ENCODE data around the gene TXLNB.

Gene TXLNB

GRCh38 chr6:139303185-139303584, 11.4 kb upstream of the TXLNB start:
- POLR2A ChIA-PET = interaction anchor here (1.5 kb wide), 1 partner anchor 11 kb away, joined by 3 read pairs; no protein-coding TSS in a partner anchor
- no peak overlapping the region for H3K4me3 ChIP-seq (ENCODE audit: low read depth, low read length)
- H3K4me1 ChIP-seq (ENCODE audit: control insufficient read depth, insufficient read depth, low read length) = no peaks in the 10 kb centered on the region
- no peak overlapping the region for H3K27ac ChIP-seq (ENCODE audit: extremely low read depth, low read depth, low read length)
- no peak for TF ChIP-seq HOXC10 (CRISPR knock-in tag; IDR thresholded peaks at IDR 0.05)
- no peak for TF ChIP-seq WT1 (tag by site-specific recombination; IDR thresholded peaks at IDR 0.05)
- TF ChIP-seq ZNF10 (tag by site-specific recombination; IDR thresholded peaks at IDR 0.05) = no peak
- no peak for TF ChIP-seq ZNF785 (tag by site-specific recombination; IDR thresholded peaks at IDR 0.05)
- TF ChIP-seq ZNF596 (tag by site-specific recombination; IDR thresholded peaks at IDR 0.05) = no peak
- TF ChIP-seq, protein P1, sequence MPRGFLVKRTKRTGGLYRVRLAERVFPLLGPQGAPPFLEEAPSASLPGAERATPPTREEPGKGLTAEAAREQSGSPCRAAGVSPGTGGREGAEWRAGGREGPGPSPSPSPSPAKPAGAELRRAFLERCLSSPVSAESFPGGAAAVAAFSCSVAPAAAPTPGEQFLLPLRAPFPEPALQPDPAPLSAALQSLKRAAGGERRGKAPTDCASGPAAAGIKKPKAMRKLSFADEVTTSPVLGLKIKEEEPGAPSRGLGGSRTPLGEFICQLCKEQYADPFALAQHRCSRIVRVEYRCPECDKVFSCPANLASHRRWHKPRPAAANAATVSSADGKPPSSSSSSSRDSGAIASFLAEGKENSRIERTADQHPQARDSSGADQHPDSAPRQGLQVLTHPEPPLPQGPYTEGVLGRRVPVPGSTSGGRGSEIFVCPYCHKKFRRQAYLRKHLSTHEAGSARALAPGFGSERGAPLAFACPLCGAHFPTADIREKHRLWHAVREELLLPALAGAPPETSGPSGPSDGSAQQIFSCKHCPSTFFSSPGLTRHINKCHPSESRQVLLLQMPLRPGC (tag by site-specific recombination; IDR thresholded peaks at IDR 0.05) = no peak
- TF ChIP-seq BCL6B (tag by site-specific recombination; IDR thresholded peaks at IDR 0.05) = no peak
- CTCF ChIA-PET = interaction anchor here (0.6 to 1.4 kb wide), 3 partner anchors 11 to 61 kb away, joined by 3 to 4 read pairs (median 3); partner anchors contain the start of gene TXLNB
- no peaks in the 10 kb centered on the region for H3K9me3 ChIP-seq (ENCODE audit: control insufficient read depth, insufficient read depth, low read depth, low read length)
- no peaks in the 10 kb centered on the region for H3K36me3 ChIP-seq (ENCODE audit: control insufficient read depth in 2 of 2, insufficient read depth in 1 of 2, low read length in 2 of 2)

DNA sequence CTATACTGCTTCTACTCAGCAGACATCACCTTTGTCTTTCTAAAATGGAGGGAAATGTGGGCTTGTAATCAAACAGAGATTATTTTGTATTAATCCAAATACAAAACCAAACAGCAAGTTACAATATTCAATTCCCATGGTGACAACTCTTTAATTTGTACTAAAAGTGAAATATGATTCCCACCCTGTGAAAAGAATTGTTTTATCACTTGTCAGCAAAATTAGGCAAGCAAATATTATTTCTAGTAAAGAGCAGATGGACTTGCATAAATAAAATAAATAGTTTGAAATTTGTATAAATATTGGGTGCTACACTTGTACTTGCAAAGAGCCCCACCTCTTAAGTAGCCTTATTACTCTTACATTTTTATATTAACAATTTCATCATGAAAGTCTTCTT, 6.1 kb upstream of the TXLNB start:
- CTCF ChIA-PET = no interaction called here

More for the DNA sequence above, 6.1 kb upstream of the TXLNB start:
- no peaks in the 10 kb centered on the region for H3K36me3 ChIP-seq (ENCODE audit: control insufficient read depth in 2 of 2, insufficient read depth in 1 of 2, low read length in 2 of 2)
- POLR2A ChIA-PET = no interaction called here
- TF ChIP-seq, protein P2, sequence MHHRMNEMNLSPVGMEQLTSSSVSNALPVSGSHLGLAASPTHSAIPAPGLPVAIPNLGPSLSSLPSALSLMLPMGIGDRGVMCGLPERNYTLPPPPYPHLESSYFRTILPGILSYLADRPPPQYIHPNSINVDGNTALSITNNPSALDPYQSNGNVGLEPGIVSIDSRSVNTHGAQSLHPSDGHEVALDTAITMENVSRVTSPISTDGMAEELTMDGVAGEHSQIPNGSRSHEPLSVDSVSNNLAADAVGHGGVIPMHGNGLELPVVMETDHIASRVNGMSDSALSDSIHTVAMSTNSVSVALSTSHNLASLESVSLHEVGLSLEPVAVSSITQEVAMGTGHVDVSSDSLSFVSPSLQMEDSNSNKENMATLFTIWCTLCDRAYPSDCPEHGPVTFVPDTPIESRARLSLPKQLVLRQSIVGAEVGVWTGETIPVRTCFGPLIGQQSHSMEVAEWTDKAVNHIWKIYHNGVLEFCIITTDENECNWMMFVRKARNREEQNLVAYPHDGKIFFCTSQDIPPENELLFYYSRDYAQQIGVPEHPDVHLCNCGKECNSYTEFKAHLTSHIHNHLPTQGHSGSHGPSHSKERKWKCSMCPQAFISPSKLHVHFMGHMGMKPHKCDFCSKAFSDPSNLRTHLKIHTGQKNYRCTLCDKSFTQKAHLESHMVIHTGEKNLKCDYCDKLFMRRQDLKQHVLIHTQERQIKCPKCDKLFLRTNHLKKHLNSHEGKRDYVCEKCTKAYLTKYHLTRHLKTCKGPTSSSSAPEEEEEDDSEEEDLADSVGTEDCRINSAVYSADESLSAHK (tag by site-specific recombination; IDR thresholded peaks at IDR 0.05) = no peak
- TF ChIP-seq, protein P3, sequence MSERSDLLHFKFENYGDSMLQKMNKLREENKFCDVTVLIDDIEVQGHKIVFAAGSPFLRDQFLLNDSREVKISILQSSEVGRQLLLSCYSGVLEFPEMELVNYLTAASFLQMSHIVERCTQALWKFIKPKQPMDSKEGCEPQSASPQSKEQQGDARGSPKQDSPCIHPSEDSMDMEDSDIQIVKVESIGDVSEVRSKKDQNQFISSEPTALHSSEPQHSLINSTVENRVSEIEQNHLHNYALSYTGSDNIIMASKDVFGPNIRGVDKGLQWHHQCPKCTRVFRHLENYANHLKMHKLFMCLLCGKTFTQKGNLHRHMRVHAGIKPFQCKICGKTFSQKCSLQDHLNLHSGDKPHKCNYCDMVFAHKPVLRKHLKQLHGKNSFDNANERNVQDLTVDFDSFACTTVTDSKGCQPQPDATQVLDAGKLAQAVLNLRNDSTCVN (tag by site-specific recombination; optimal IDR thresholded peaks at IDR 0.05) = no peak
- TF ChIP-seq, protein P1 (tag by site-specific recombination; IDR thresholded peaks at IDR 0.05) = no peak
- no peak for TF ChIP-seq TCF7L2 (IDR thresholded peaks at IDR 0.05; ENCODE audit: borderline replicate concordance, low read depth, low read length)
- no peak for TF ChIP-seq ZNF391 (tag by site-specific recombination; IDR thresholded peaks at IDR 0.05; ENCODE audit: borderline replicate concordance, low read depth)
- TF ChIP-seq REPIN1 (tag by site-specific recombination; IDR thresholded peaks at IDR 0.05; ENCODE audit: low read depth) = no peak
- no peak for TF ChIP-seq ZNF529 (tag by site-specific recombination; IDR thresholded peaks at IDR 0.05; ENCODE audit: insufficient replicate concordance)
- TF ChIP-seq ZNF623 (tag by site-specific recombination; IDR thresholded peaks at IDR 0.05) = no peak
- no peak for TF ChIP-seq ZBTB44 (tag by site-specific recombination; IDR thresholded peaks at IDR 0.05)
- TF ChIP-seq PATZ1 (tag by site-specific recombination; IDR thresholded peaks at IDR 0.05) = no peak
- no peak for TF ChIP-seq MZF1 (tag by site-specific recombination; IDR thresholded peaks at IDR 0.05; ENCODE audit: borderline replicate concordance)
- no peak for TF ChIP-seq ZNF558 (tag by site-specific recombination; IDR thresholded peaks at IDR 0.05)
- TF ChIP-seq OSR2 (tag by site-specific recombination; IDR thresholded peaks at IDR 0.05) = no peak
- no peak for TF ChIP-seq ZNF548 (tag by site-specific recombination; IDR thresholded peaks at IDR 0.05)
- no peaks in the 10 kb centered on the region for H3K9me3 ChIP-seq (ENCODE audit: control insufficient read depth, insufficient read depth, low read depth, low read length)
- H3K4me3 ChIP-seq (ENCODE audit: low read depth, low read length) = no peak overlapping the region
- no peak overlapping the region for H3K27ac ChIP-seq (ENCODE audit: extremely low read depth, low read depth, low read length)
- no peaks in the 10 kb centered on the region for H3K4me1 ChIP-seq (ENCODE audit: control insufficient read depth, insufficient read depth, low read length)

Measured in HEK293 (cell line).